ENCODE measurements around the gene ELAPOR2.

GRCh38 chr7:87092568-87093091, 33.2 kb upstream of the ELAPOR2 start:
- TF ChIP-seq POLR2AphosphoS5 (IDR thresholded peaks at IDR 0.05) (no peak), CTCF (IDR thresholded peaks at IDR 0.05 in 8 of 11, conservative IDR thresholded peaks at IDR 0.05 in 3 of 11) (no peak), POLR2A (IDR thresholded peaks at IDR 0.05) (no peak)

Measured in spleen (tissue), 7 donors.